K562 (cell line): Measurements from ENCODE around the gene PPP2R2B. TPM values are rescaled to one million over a fixed set of nuclear protein-coding genes. Genes with fewer than 3 reads are reported as not detected.

Experiments
- ATAC-seq: fragments of 200-7000 bp; cut with Tn5 transposase; 3 replicates; pipeline ENCODE4 v1.9.1; 2020; ENCODE audit warnings: moderate library complexity
- BruUV-seq: library from RNA; stranded (reverse); fragments of 400-500 nt; replicated peaks from 2 replicates; lab custom pipeline; 2021; lab: Mats Ljungman, UMichigan
- CTCF ChIA-PET: fragments of 300-600 bp; formaldehyde crosslinking; extraction: SDS; loops from one replicate; lab custom pipeline; 2021; ENCODE audit warnings: low intra/inter-chr PET ratio; lab: Yijun Ruan, JAX
- POLR2A ChIA-PET: fragments of 300-600, 350-650 bp; sonication (Branson Sonifier 250); formaldehyde crosslinking; extraction: SDS; loops from one replicate; lab custom pipeline; 2021; ENCODE audit warnings: antibody characterized with exemption, inconsistent platforms; lab: Yijun Ruan, JAX
- DNase-seq, 4 experiments: peaks; one replicate each; pipeline versions ENCODE4 v3.0.0 to v3.0.0-alpha.2; 2011 to 2018; ENCODE audit warnings: low spot score in 3 of 4, mixed read lengths in 3 of 4; ENCODE audit errors: extremely low read depth in 1 of 4
- FAIRE-seq: peaks from 2 replicates; lab custom pipeline; 2011; peaks lifted over from hg19 to GRCh38; lab: Jason Lieb, UNC
- H2AFZ ChIP-seq: 2 replicates; pipeline ENCODE4 v1.6.0; 2011; ENCODE audit warnings: low read depth, low read length, control low read depth, inconsistent platforms
- H3K27ac ChIP-seq: fragments of 200-600 bp; 3 replicates; pipeline ENCODE4 v1.8.0; 2011; ENCODE audit warnings: low read depth, mild to moderate bottlenecking, control low read depth, inconsistent platforms, low read length, moderate library complexity, mixed read lengths; ENCODE audit errors: extremely low read depth
- H3K27me3 ChIP-seq, 2 experiments: fragments of 300-600 bp in 1 of 2; 2 replicates in 1 of 2; 3 replicates in 1 of 2; pipeline versions ENCODE4 v1.6.0 to v1.8.0; 2011; ENCODE audit warnings: inconsistent platforms in 2 of 2, low read length in 2 of 2, mild to moderate bottlenecking in 1 of 2, mixed read lengths in 1 of 2, moderate library complexity in 1 of 2; ENCODE audit not compliant: control insufficient read depth in 2 of 2, insufficient read depth in 2 of 2
- H3K36me3 ChIP-seq: fragments of 300-600 bp; 3 replicates; pipeline ENCODE4 v1.8.0; 2011; ENCODE audit warnings: mild to moderate bottlenecking, low read length, inconsistent platforms; ENCODE audit not compliant: control insufficient read depth, insufficient read depth
- H3K4me1 ChIP-seq, 2 experiments: fragments of 200-600 bp in 1 of 2; replicated peaks in 1 of 2; 2 replicates in 1 of 2; 3 replicates in 1 of 2; pipeline versions ENCODE4 v1.5.1 to v1.8.0; 2011; ENCODE audit warnings: inconsistent platforms in 2 of 2, low read length in 2 of 2, mild to moderate bottlenecking in 1 of 2, mixed read lengths in 1 of 2, moderate library complexity in 1 of 2; ENCODE audit not compliant: control insufficient read depth in 2 of 2, insufficient read depth in 2 of 2
- H3K4me2 ChIP-seq: 2 replicates; pipeline ENCODE4 v1.6.1; 2011; ENCODE audit warnings: low read length, control low read depth, inconsistent platforms, mixed read lengths; ENCODE audit not compliant: insufficient read depth
- H3K4me3 ChIP-seq: fragments of 200-600 bp; sonication (generic), shearing (Covaris generic); 2 replicates; pipeline ENCODE4 v1.5.1; 2016; ENCODE audit warnings: control low read depth, inconsistent platforms
- H3K79me2 ChIP-seq: fragments of 200-600 bp; 3 replicates; pipeline ENCODE4 v1.8.0; 2011; ENCODE audit warnings: low read length, inconsistent platforms; ENCODE audit not compliant: control insufficient read depth, insufficient read depth
- H3K9ac ChIP-seq, 2 experiments: 2 replicates each; pipeline versions ENCODE4 v1.6.0 to v1.6.1; 2011; ENCODE audit warnings: low read depth in 2 of 2, low read length in 2 of 2, control low read depth in 1 of 2, inconsistent platforms in 1 of 2, mild to moderate bottlenecking in 1 of 2, mixed read lengths in 1 of 2; ENCODE audit not compliant: insufficient read depth in 1 of 2
- H3K9me1 ChIP-seq: one replicate; pipeline ENCODE4 v1.6.0; 2011; ENCODE audit warnings: inconsistent platforms, mild to moderate bottlenecking, low read length, moderate library complexity; ENCODE audit not compliant: control insufficient read depth, insufficient read depth
- H3K9me3 ChIP-seq: replicated peaks from 2 replicates; pipeline ENCODE4 v1.5.1; 2011; ENCODE audit warnings: low read depth, low read length, inconsistent platforms; ENCODE audit not compliant: control insufficient read depth, insufficient read depth
- H4K20me1 ChIP-seq: replicated peaks from 2 replicates; pipeline ENCODE4 v1.6.1; 2011; ENCODE audit warnings: low read length, inconsistent platforms, mixed read lengths; ENCODE audit not compliant: control insufficient read depth, insufficient read depth
- DACH1 ChIP-seq: fragments of 450-650 bp; IDR thresholded peaks from 2 replicates; pipeline ENCODE4 v1.6.1; 2018; ENCODE audit not compliant: partially characterized antibody
- GTF2E2 ChIP-seq: fragments of 200-800 bp; sonication (Bioruptor generic); IDR thresholded peaks from 2 replicates; pipeline ENCODE4 v1.6.1; 2016; ENCODE audit warnings: missing genetic modification characterization, missing compliant biosample characterization
- MTF1 ChIP-seq: fragments of 250-450 bp; sonication (Bioruptor Pico); IDR thresholded peaks from 2 replicates; pipeline ENCODE4 v1.9.0; 2021; ENCODE audit warnings: moderate library complexity, mild to moderate bottlenecking, inconsistent platforms, borderline replicate concordance
- NEUROD1 ChIP-seq: fragments of 150-350 bp; IDR thresholded peaks from 2 replicates; pipeline ENCODE4 v1.6.1; 2014; ENCODE audit warnings: borderline replicate concordance, low read length, low read depth; ENCODE audit not compliant: partially characterized antibody
- RFX7 ChIP-seq: fragments of 250-450 bp; sonication (Bioruptor Pico); IDR thresholded peaks from 2 replicates; pipeline ENCODE4 v1.5.1; 2021; ENCODE audit warnings: mild to moderate bottlenecking
- SMAD3 ChIP-seq: fragments of 450-650 bp; formaldehyde crosslinking; conservative IDR thresholded peaks from 2 replicates; pipeline ENCODE4 v1.4.0; 2020; ENCODE audit warnings: mild to moderate bottlenecking
- ZKSCAN1 ChIP-seq: fragments of 150-350 bp; IDR thresholded peaks from 2 replicates; pipeline ENCODE4 v1.6.1; 2016; ENCODE audit warnings: low read depth, low read length
- ZNF174 ChIP-seq: fragments of 250-450 bp; sonication (Bioruptor Pico); IDR thresholded peaks from 2 replicates; pipeline ENCODE4 v1.4.0; 2020; ENCODE audit warnings: mild to moderate bottlenecking
- WGBS: fragments of 100-300 bp; shearing (Covaris generic); methylation state at CpG from one replicate; pipeline ENCODE4 v1.1.6; 2016; ENCODE audit warnings: low coverage, mixed read lengths; ENCODE audit not compliant: insufficient coverage; ENCODE audit errors: missing lambda C conversion rate; 5-methylcytosine and 5-hydroxymethylcytosine counted together
- in situ Hi-C: fragments of 300-500 bp; cut with MboI; formaldehyde crosslinking; loops from 4 replicates; pipeline ENCODE4 v1.15.0; 2018; ENCODE audit warnings: inconsistent platforms, mixed read lengths
- intact Hi-C: fragments of 100-400 bp; cut with micrococcal nuclease; formaldehyde crosslinking; loops from 2 replicates; pipeline ENCODE4 v1.14.2; 2022
- polyA plus RNA-seq, 8 experiments: library from polyadenylated mRNA; depleted of rRNA in 4 of 8; stranded (reverse) in 5 of 8; unstranded in 3 of 8; fragments of >200 nt; fragmentation: Nextera tagmentation in 2 of 8; fragmentation: Illumina TruSeq in 1 of 8; extraction: Ambion mirVana in 2 of 8; extraction: Trizol in 1 of 8; gene quantifications; 2 replicates each; pipeline versions ENCODE4 v1.2.1 to v1.2.3, GENCODE V29; 2011 to 2014; ENCODE audit warnings: inconsistent platforms in 1 of 8, missing spikeins in 1 of 8
- total RNA-seq, 7 experiments: library from RNA; depleted of rRNA in 6 of 7; stranded (reverse); fragments of >200 nt in 6 of 7; fragmentation: Illumina TruSeq in 2 of 7; extraction: Trizol in 2 of 7; gene quantifications; 2 replicates each; pipeline versions ENCODE4 v1.2.1 to v1.2.3, GENCODE V29; 2011 to 2021; ENCODE audit warnings: low replicate concordance in 1 of 7
- TF ChIP-seq, protein P1 (sequence below), 2 experiments: fragments of 450-650 bp; IDR thresholded peaks; 2 replicates each; pipeline ENCODE4 v1.6.1; 2016
- TF ChIP-seq, protein P2 (sequence below), 2 experiments: IDR thresholded peaks in 1 of 2; conservative IDR thresholded peaks in 1 of 2; 2 replicates each; pipeline ENCODE4 v1.6.1; 2016; ENCODE audit warnings: low read depth in 2 of 2, mild to moderate bottlenecking in 1 of 2, missing compliant biosample characterization in 1 of 2, missing genetic modification characterization in 1 of 2, moderate library complexity in 1 of 2
- TF ChIP-seq, protein P3 (sequence below): fragments of 200-800 bp; sonication (Bioruptor generic); IDR thresholded peaks from 2 replicates; pipeline ENCODE4 v1.6.1; 2017; ENCODE audit warnings: missing genetic modification characterization, missing compliant biosample characterization
- TF ChIP-seq, protein P4 (sequence below): fragments of 450-650 bp; IDR thresholded peaks from one replicate; pipeline ENCODE4 v1.6.1; 2018; ENCODE audit warnings: mild to moderate bottlenecking, moderate library complexity; ENCODE audit not compliant: partially characterized antibody

The PPP2R2B gene
- total and polyA plus RNA-seq, 9 of the 15 experiments (the other 6 are each of a cell fraction or from before 2014, with no cell fraction given): not detected

DNA sequence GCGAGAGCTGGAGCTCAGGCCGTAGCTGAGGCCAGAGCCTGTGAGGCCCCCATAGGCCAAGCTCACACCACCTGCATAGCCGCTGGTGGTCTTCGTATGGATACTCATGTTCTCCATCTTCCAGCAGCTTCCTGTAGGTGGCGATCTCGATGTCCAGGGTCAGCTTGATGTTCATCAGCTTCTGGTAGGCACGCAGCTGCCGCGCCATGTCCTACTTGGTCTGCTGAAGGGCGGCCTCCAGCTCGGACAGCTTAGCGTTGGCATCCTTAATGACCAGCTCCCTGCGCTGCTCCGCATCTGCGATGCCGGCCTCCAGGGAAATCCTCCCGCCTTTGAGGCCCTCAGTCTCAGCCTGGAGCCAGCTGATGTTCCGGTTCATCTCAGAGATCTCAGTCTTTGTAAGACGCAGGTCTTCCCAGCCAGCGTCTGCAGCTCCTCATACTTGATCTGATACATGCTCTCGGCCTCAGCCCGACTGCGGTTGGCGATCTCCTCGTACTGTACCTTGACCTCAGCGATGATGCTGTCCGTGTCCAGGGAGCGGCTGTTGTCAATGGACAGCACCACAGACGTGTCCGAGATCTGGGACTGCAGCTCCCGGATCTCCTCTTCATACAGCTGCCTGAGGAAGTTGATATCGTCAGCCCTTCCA is 172.1 kb downstream of the PPP2R2B start (continued):
- TF ChIP-seq MTF1 (CRISPR knock-in tag) (no peak), ZNF174 (CRISPR knock-in tag) (no peak)

DNA sequence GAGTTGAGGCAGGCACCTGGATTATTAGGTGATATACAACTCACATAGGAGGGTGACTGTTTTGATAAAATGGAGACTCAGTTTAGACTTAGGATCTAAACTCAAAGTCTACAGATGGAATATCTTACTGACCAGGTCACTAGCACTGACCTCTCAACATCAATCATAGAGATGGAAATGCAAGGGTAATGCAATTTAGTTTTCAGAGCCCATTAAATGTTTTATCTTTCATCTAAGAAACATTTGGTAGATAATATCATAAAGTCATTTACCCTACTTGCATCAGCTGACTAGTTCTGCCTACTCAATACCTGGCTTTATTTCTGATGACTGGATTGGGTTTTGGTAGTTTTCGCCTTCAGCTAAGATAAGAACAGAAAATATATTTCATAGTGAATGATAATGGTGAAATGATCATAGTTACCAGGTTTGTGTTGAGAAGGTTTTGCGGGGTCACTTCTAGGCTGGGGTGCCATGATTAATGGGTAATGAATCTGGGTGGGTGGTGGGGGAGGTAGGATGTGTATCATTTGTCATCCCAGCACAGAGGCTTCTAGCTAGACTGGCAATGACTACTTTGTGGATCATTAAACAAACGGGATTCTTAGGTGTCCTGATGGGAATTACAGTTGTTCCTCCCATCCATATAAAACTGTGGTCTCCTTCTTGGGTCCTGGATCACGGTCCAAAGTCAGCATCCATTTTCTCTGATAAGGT is 173.4 kb downstream of the PPP2R2B start:
- in situ Hi-C loops: no loop called here
- POLR2A ChIA-PET: no interaction called here
- TF ChIP-seq, protein P1, sequence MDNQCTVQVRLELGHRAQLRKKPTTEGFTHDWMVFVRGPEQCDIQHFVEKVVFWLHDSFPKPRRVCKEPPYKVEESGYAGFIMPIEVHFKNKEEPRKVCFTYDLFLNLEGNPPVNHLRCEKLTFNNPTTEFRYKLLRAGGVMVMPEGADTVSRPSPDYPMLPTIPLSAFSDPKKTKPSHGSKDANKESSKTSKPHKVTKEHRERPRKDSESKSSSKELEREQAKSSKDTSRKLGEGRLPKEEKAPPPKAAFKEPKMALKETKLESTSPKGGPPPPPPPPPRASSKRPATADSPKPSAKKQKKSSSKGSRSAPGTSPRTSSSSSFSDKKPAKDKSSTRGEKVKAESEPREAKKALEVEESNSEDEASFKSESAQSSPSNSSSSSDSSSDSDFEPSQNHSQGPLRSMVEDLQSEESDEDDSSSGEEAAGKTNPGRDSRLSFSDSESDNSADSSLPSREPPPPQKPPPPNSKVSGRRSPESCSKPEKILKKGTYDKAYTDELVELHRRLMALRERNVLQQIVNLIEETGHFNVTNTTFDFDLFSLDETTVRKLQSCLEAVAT (IDR thresholded peaks at IDR 0.05): no peak
- TF ChIP-seq, protein P2, sequence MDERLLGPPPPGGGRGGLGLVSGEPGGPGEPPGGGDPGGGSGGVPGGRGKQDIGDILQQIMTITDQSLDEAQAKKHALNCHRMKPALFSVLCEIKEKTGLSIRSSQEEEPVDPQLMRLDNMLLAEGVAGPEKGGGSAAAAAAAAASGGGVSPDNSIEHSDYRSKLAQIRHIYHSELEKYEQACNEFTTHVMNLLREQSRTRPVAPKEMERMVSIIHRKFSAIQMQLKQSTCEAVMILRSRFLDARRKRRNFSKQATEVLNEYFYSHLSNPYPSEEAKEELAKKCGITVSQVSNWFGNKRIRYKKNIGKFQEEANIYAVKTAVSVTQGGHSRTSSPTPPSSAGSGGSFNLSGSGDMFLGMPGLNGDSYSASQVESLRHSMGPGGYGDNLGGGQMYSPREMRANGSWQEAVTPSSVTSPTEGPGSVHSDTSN (CRISPR knock-in tag; IDR thresholded peaks at IDR 0.05; ENCODE audit: low read depth): no peak
- TF ChIP-seq, protein P2 (tag; conservative IDR thresholded peaks at IDR 0.05; ENCODE audit: low read depth): no peak
- TF ChIP-seq ZKSCAN1 (no peak), SMAD3 (CRISPR knock-in tag) (no peak), DACH1 (no peak), RFX7 (CRISPR knock-in tag) (no peak), GTF2E2 (tag) (no peak), NEUROD1 (no peak)
- TF ChIP-seq, protein P3, sequence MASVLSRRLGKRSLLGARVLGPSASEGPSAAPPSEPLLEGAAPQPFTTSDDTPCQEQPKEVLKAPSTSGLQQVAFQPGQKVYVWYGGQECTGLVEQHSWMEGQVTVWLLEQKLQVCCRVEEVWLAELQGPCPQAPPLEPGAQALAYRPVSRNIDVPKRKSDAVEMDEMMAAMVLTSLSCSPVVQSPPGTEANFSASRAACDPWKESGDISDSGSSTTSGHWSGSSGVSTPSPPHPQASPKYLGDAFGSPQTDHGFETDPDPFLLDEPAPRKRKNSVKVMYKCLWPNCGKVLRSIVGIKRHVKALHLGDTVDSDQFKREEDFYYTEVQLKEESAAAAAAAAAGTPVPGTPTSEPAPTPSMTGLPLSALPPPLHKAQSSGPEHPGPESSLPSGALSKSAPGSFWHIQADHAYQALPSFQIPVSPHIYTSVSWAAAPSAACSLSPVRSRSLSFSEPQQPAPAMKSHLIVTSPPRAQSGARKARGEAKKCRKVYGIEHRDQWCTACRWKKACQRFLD (CRISPR knock-in tag): no peak
- TF ChIP-seq, protein P4, sequence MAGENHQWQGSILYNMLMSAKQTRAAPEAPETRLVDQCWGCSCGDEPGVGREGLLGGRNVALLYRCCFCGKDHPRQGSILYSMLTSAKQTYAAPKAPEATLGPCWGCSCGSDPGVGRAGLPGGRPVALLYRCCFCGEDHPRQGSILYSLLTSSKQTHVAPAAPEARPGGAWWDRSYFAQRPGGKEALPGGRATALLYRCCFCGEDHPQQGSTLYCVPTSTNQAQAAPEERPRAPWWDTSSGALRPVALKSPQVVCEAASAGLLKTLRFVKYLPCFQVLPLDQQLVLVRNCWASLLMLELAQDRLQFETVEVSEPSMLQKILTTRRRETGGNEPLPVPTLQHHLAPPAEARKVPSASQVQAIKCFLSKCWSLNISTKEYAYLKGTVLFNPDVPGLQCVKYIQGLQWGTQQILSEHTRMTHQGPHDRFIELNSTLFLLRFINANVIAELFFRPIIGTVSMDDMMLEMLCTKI: no peak

More for the DNA sequence above, 173.4 kb downstream of the PPP2R2B start:
- H3K79me2 ChIP-seq: no peaks in the 10 kb centered on the region
- no peaks in the 10 kb centered on the region for H3K9me1 ChIP-seq
- H2AFZ ChIP-seq: no peak overlapping the region
- H4K20me1 ChIP-seq: no peaks in the 10 kb centered on the region
- H3K27me3 ChIP-seq: no peaks in the 10 kb centered on the region
- no peak overlapping the region for H3K4me2 ChIP-seq
- 0% methylated on average over 4 of the region's 4 CpGs for WGBS
- no peak overlapping the region for H3K4me3 ChIP-seq
- ATAC-seq (no peak), DNase-seq (no peak), FAIRE-seq (no peak)
- 0 out of 2 replicates have a peak, but pooled peaks cover 1% of the 10 kb centered on the region for H3K9me3 ChIP-seq
- CTCF ChIA-PET: no interaction called here
- H3K9ac ChIP-seq: no peak overlapping the region
- no peaks in the 10 kb centered on the region for H3K36me3 ChIP-seq
- no peak overlapping the region for H3K27ac ChIP-seq
- H3K4me1 ChIP-seq: no peaks in the 10 kb centered on the region
- no TSS peak for BruUV-seq
- intact Hi-C loops: no loop called here
